ENCODE data around the gene WAPL.

The WAPL gene

DNA sequence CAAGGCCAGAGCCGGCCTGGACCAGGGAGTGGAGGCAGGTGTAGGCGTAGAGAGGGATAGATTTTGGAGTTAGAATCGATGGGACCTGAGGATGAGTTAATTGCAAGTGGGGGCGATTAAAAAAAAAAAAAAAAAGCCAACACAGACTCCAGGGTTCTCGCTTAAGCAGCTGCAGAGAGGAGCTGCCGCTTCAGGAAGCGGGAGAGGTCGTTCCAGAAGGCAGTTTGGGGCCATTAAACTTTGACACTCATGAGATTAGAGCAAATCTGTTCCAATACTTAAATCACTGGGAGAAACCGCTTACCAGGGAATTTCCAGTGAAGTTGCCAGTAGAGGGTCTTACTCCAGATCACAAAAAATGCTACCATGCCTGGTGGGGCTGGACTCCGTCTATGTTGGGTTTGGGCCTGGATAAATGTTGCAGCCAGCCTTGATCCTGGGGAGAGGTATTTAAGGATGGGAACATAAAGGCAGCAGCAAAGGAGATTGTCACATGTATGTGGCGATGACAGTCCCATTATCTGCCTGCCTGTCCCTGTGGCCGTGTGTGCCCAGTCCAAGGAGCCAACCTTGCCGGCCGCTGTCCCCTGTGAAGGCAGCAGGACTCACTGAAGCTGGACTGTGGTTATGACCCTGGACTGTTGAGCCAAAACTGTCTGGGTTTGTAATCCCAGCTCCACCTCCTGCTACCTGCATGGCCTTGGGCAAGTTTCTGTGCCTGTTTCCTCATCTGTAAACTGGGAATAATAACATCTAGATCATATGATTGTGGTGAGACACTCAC is 131.1 kb downstream of the WAPL start:
- TF ChIP-seq TAF1 (IDR thresholded peaks at IDR 0.05; ENCODE audit: borderline replicate concordance, insufficient read depth, low read length) (no peak), POLR2AphosphoS5 (IDR thresholded peaks at IDR 0.05; ENCODE audit: low read depth, low read length) (no peak), FOXP2 (optimal IDR thresholded peaks at IDR 0.05; ENCODE audit: borderline replicate concordance, extremely low read depth, extremely low read length, insufficient read depth) (no peak), SIN3A (IDR thresholded peaks at IDR 0.05; ENCODE audit: borderline replicate concordance, insufficient read depth, low read length) (no peak)
- TF ChIP-seq, protein P1, sequence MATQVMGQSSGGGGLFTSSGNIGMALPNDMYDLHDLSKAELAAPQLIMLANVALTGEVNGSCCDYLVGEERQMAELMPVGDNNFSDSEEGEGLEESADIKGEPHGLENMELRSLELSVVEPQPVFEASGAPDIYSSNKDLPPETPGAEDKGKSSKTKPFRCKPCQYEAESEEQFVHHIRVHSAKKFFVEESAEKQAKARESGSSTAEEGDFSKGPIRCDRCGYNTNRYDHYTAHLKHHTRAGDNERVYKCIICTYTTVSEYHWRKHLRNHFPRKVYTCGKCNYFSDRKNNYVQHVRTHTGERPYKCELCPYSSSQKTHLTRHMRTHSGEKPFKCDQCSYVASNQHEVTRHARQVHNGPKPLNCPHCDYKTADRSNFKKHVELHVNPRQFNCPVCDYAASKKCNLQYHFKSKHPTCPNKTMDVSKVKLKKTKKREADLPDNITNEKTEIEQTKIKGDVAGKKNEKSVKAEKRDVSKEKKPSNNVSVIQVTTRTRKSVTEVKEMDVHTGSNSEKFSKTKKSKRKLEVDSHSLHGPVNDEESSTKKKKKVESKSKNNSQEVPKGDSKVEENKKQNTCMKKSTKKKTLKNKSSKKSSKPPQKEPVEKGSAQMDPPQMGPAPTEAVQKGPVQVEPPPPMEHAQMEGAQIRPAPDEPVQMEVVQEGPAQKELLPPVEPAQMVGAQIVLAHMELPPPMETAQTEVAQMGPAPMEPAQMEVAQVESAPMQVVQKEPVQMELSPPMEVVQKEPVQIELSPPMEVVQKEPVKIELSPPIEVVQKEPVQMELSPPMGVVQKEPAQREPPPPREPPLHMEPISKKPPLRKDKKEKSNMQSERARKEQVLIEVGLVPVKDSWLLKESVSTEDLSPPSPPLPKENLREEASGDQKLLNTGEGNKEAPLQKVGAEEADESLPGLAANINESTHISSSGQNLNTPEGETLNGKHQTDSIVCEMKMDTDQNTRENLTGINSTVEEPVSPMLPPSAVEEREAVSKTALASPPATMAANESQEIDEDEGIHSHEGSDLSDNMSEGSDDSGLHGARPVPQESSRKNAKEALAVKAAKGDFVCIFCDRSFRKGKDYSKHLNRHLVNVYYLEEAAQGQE (IDR thresholded peaks at IDR 0.05; ENCODE audit: insufficient read depth in 1 of 2, low read depth in 2 of 2, low read length in 2 of 2), result no peak

DNA sequence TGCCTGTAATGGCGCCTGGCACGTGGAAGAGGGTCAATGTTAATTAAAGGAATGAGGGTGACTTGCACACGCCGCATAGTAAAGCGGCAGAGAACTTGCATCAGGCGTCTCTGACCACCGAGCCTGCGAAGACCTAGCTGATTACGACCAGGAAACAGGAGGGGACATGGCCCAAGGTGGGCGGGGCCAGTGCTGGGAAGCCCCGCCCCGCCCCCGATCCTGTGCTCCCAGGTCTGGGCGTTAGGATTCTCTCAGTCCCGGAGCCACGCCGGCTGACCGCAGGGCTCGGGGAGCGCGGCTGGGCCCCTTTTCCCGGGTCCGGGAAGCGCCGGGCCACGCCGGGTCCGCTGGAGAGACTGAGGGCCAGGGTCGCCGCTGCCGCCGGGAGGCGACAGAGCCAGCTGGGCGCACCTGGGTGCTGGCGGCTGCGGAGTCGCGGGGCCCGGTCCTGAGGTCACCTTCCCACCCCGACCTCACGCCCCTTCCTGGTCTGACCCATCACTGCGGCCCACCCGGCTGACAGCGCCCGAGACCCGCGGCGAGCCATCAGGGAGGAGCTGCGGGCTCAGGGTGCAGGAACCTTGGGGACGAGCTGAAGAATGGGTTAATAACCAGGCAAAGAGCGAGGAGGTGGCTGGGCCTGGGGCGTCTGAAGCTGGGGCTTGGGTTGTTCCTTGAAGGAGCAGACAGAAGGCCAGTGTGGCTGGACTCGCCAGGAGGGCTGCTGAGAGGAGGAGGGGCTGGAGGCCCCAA is 132.0 kb downstream of the WAPL start:
- TF ChIP-seq FOXP2 (optimal IDR thresholded peaks at IDR 0.05; ENCODE audit: borderline replicate concordance, extremely low read depth, extremely low read length, insufficient read depth) (no peak), POLR2AphosphoS5 (IDR thresholded peaks at IDR 0.05; ENCODE audit: low read depth, low read length) (no peak), SIN3A (IDR thresholded peaks at IDR 0.05; ENCODE audit: borderline replicate concordance, insufficient read depth, low read length) (no peak), TAF1 (IDR thresholded peaks at IDR 0.05; ENCODE audit: borderline replicate concordance, insufficient read depth, low read length) (no peak)
- TF ChIP-seq, protein P1 (IDR thresholded peaks at IDR 0.05; ENCODE audit: insufficient read depth in 1 of 2, low read depth in 2 of 2, low read length in 2 of 2), result no peak

DNA sequence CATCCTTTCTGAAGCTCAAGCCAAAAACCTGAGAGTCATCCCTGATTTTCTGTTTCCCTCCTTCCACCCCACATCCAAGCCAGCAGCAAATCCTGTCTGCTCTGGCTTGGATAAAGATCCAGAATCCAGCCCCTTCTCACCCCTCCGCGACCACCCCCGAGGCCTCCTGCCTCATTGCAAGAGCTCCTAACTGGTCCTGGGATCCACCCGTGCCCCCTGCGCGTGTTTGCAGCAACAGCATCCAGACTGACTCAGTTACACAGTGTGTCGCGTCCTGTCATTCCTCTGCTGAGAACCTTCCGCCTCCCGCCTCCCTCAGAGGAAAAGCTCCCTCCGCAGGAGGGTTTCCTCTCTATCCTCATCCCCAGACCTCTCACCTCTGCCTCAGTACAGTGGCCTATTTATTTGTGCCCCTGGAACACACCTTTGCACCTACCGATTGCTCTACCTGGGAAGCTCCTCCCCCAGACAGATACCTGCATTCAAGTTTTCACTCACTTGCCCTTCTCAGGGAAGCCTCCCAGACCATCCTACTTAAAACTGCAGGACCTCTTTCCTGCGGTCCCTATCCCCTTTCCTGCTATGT is 133.4 kb downstream of the WAPL start:
- TF ChIP-seq FOXP2 (optimal IDR thresholded peaks at IDR 0.05; ENCODE audit: borderline replicate concordance, extremely low read depth, extremely low read length, insufficient read depth) (no peak), SIN3A (IDR thresholded peaks at IDR 0.05; ENCODE audit: borderline replicate concordance, insufficient read depth, low read length) (no peak), POLR2AphosphoS5 (IDR thresholded peaks at IDR 0.05; ENCODE audit: low read depth, low read length) (no peak), TAF1 (IDR thresholded peaks at IDR 0.05; ENCODE audit: borderline replicate concordance, insufficient read depth, low read length) (no peak)
- TF ChIP-seq, protein P1 (IDR thresholded peaks at IDR 0.05; ENCODE audit: insufficient read depth in 1 of 2, low read depth in 2 of 2, low read length in 2 of 2), result no peak

DNA sequence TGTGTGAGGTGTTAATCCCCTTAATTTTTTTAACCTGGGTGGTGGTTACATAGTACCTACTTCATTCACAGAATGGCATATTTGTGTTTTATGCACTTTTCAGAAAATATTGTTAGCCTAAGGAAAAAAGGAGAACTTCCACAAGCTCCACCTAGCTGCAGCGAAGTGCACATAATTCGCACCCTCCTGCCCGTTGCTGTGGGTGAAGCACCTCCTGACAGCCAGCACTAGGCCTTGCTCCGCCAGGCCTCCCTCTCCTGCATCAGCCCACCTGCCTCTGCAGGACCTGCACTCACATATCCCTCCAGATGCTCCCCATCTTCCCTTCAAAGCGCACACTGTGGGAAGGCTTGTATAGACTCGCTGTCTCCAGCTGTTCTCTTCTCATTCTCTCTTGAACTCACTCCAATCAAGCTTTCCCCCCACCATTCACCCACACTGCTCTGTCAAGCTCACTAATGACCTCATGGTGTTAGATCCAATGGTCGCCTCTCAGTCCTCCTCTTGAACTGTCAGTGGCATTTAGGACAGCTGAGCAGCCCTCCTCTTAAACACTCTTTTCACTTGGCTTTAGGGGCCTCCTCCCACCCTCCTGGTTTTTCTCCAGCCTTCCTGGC is 134.3 kb downstream of the WAPL start:
- no peak for TF ChIP-seq TAF1 (IDR thresholded peaks at IDR 0.05; ENCODE audit: borderline replicate concordance, insufficient read depth, low read length)
- no peak for TF ChIP-seq POLR2AphosphoS5 (IDR thresholded peaks at IDR 0.05; ENCODE audit: low read depth, low read length)
- no peak for TF ChIP-seq FOXP2 (optimal IDR thresholded peaks at IDR 0.05; ENCODE audit: borderline replicate concordance, extremely low read depth, extremely low read length, insufficient read depth)
- no peak for TF ChIP-seq SIN3A (IDR thresholded peaks at IDR 0.05; ENCODE audit: borderline replicate concordance, insufficient read depth, low read length)
- TF ChIP-seq, protein P1 (IDR thresholded peaks at IDR 0.05; ENCODE audit: insufficient read depth in 1 of 2, low read depth in 2 of 2, low read length in 2 of 2), result no peak
